Jurkat, Clone E6-1 (cell line): ENCODE results near the gene SLC10A3.

Experiments used
- DNase-seq: peaks from one replicate; pipeline ENCODE4 v3.0.0-alpha.2; 2011; ENCODE audit warnings: low read depth, low spot score
- H3K4me3 ChIP-seq: 2 replicates; pipeline ENCODE4 v1.5.1; 2011; ENCODE audit warnings: mild to moderate bottlenecking, low read length, control low read depth, moderate library complexity

Gene SLC10A3

DNA sequence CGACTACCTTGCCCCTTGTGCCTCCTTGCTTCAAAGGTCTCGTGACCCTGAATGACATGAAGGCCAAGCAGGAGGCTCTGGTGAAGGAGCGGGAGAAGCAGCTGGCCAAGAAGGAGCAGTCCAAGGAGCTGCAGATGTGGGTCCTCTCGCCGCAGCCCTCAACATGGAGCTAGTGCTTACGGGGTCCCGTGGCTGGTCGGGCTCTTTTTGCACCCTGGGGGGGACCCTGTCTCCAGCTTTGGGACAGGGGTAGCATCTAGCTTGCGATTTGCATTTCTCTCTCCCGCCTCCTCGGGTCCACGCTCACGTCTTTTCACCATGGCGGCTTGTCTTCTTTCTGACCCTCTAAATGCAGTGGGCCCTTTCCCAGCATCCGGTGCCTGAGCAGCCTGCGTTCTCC is 44.7 kb downstream of the SLC10A3 start:
- H3K4me3 ChIP-seq: no peak overlapping the region
- DNase-seq: no peak

DNA sequence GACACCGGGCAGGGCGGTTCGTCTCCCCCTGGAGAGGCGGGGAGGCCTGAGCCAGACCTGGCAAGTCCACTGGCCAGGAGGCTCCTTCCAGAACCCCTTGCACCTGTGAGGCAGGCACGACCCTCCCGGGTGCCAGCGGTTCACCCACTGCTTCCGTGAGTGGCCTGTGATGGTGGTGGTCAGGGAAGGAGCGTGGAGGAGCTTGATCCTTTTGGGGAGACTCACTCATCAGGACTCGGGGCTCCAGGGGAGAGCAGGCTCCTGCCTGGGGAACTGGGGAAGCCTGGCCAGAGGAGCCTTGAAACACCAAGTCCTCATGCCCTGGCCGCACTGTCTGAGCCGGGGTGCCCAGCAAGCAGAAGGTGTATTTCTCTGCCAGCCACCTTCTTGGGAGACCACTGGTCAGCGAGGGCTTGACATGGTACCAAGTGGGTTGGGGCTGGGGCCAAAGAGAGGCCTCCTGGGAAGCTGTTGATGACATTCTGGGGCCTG is 45.6 kb downstream of the SLC10A3 start:
- H3K4me3 ChIP-seq: peak overlapping the region; percentile 54

DNA sequence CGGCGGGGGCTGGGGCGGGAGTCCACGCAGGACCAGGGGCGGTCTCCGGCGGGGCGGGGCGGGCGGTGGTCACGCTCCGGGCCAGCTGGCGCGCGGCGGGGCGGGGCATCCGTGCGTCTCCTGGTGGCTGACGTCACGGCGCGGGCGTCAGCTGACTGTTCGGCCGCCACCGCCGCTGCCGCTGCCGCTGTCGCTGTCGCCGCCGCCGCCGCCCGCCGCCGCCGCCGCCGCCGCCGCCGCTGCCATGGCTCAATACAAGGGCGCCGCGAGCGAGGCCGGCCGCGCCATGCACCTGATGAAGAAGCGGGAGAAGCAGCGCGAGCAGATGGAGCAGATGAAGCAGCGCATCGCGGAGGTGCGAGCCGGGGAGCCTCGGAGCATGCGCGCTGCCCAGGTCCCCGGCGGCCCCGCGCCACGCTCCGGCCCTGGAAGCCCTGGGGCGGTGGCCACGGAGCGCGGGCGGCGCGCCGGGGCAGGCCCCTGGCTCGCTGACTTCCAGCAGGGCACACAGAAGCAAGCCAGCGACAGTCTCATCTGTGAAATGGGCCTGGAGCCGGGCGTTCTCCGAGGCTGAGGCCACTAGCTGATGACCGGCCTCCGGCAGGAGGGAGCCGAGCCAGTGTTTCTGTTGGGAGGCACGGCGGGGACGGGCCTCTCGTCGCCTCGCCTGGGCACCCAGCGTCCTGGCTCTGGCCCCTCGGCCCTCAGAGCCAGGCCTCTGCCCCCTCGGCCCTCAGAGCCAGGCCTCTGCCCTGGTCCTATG is 46.3 kb downstream of the SLC10A3 start, which contains the start of gene FAM50A:
Gene FAM50A (plus strand): TSS at position 150 of the 763 bp plus-strand sequence. CDS start 95 bp downstream, at position 245.
- DNase-seq: peak; percentile 4
- peak within 1 kb of the TSS; percentile 54 for H3K4me3 ChIP-seq

More for the DNA sequence above, 45.6 kb downstream of the SLC10A3 start:
- no peak for DNase-seq

DNA sequence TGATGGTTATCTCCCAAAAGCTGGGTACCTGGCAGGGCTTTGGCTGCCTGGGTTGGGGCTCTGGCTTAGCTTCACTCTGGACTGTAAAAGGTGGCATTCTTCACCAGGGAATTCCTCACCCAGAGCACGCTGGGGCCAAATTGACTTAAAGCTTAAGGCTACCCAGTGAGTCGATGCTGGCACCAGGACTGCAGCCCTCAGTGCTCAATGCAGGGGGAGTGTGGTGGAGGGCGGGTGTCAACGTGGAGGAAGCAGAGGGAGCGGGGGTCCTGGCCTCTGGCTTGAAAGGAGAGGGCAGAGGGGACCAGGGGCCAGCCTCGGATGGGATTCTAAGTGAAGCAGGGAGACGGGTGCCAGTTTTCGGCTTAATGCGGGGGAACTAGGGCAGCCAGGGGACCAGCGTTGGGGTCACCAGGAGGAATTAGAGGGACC is 46.9 kb downstream of the SLC10A3 start:
- H3K4me3 ChIP-seq: peak overlapping the region; percentile 42
- no peak for DNase-seq

DNA sequence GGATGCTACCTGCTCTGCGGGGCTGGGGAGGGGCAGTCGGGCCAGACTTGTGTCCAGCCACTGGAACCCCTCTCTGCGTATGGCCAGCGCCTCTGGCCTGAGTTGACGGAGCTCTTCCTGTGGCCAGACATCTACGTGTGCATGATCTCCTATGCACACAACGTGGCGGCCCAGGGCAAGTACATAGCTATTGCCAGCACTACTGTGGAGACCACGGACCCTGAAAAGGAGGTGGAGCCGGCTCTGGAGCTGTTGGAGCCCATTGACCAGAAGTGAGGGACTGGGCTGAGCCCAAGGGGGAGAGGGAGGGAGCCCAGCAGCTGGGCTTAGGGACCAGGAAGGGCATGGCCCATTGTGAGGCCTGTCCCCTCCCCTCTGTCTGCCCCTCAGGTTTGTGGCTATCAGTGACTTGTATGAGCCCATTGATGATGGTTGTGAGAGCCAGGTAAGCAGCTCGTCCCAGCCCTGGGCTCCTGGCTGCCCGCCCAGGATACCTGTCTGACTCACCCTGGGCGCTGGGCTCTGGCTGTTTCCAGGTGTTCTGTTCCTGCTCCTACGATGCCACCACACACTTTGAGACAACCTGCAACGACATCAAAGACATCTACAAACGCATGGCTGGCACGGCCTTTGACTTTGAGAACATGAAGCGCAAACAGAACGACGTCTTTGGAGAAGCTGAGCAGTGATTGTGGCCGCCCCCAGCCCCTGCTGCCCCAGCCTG is 48.3 kb downstream of the SLC10A3 start:
- no peak overlapping the region for H3K4me3 ChIP-seq
- no peak for DNase-seq

DNA sequence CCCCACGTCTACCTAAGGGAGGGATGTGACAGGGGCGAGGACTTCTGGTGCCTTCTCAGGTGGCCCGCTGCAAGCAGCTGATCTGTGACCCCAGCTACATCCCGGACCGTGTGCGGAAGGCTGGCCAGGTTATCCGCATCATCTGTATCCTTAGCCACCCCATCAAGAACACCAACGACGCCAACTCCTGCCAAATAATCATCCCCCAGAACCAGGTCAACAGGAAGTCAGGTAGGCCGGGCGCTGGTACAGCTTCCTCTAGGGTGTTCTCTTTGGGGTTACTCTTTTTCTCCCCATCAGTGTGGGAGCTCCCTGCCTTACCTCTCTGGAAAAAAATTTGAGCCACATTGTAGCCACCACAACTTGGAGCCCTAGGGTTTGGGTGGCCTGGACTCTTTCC is 48.9 kb downstream of the SLC10A3 start:
- no peak overlapping the region for H3K4me3 ChIP-seq
- no peak for DNase-seq

DNA sequence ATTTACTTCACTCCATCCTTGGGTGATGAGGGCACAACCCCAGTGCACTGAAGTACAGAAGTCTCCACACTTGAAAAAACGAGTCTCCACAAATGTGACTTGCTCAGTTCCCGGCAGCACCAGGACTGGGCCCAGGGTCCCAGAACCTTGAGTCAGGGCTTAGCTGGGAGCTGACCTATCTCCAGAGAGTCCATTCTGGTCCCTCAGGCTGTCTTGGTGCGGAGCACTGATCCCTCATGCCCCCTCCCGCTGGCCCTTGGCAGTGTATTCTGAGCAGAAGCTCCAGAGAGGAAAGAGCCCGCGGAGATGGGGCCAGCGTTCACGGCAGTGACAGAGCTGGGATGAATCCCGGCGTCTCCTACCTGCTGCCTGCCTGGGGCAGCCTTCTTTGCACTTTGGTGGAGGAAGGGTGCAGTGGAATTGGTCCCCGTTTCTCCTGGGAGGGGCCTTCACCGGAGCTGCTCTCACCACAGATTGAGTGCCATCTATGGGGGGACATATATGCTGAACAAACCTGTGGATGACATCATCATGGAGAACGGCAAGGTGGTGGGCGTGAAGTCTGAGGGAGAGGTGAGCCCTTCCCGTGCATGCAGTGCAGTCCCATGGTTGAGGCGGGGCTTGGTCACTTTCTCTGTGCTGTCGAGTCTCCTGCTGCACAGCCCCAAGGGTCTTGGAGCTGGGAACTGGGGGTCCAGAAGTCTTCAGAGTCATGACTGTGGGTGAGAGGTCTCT is 49.6 kb downstream of the SLC10A3 start:
- no peak overlapping the region for H3K4me3 ChIP-seq
- DNase-seq: no peak

DNA sequence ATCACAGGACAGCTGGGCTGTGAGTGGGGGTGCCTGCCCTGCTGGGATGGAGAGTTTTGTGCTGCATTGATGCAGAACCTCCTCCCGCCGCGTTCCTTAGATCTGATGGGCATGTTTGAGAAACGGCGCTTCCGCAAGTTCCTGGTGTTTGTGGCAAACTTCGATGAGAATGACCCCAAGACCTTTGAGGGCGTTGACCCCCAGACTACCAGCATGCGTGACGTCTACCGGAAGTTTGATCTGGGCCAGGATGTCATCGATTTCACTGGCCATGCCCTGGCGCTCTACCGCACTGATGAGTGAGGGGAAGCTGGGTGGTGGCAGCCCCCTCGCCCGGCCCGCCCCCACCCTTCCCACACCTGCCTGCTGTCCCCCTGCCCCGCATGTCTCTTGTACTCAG is 50.6 kb downstream of the SLC10A3 start:
- no peak for DNase-seq
- no peak overlapping the region for H3K4me3 ChIP-seq

DNA sequence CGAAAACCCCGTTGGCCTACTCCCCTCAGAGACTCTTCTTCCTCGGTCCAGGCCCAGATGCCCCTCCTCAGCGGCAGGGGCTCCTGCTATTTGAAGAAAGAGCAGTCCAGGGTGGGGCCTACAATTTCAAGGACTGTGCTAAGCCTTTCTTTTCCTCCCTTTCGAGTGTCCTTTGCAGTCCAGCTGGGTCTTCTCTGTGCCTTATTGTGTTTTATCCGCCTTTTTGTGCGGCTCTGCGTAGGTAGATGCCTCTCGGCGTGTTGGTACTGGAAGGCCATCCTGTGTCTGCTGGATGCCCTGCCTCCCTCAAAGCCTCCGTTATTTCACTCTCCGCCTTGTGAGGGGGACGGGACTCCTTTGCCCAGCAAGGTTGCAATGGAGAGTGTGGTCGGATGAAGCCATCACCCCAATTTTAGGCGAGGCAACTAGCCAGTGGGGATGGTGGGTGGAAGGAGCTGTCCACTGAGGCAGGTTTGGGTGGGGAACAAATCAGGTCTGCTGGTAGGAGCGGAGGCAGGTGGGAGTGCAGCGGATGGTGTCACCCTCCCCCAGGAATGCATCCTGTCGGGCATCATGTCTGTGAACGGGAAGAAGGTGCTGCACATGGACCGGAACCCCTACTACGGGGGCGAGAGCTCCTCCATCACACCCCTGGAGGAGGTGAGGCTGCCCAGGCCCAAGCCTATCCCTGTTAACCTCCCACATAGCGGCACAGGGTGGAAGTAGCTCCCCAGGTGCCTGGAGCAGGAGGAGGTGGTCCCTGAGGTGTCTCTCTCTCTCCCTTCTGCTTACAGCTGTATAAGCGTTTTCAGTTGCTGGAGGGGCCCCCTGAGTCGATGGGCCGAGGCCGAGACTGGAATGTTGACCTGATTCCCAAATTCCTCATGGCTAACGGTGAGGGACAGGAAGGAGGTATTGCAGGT is 52.2 kb downstream of the SLC10A3 start:
- DNase-seq: no peak
- H3K4me3 ChIP-seq: peak overlapping the region; percentile 59
